GM12864 (cell line): ENCODE results near the gene MYH7.

Source experiments
- DNase-seq: peaks from one replicate; pipeline ENCODE4 v3.0.0-alpha.2; 2011; ENCODE audit warnings: low read depth
- H3K4me3 ChIP-seq: 2 replicates; pipeline ENCODE4 v1.5.1; 2011; ENCODE audit warnings: mild to moderate bottlenecking, low read depth, low read length, control low read depth
- CTCF ChIP-seq: IDR thresholded peaks from 2 replicates; pipeline ENCODE4 v1.5.1; 2011; ENCODE audit warnings: low read depth, mild to moderate bottlenecking, moderate library complexity, low read length, control low read depth, inconsistent platforms; ENCODE audit errors: missing control alignments

Gene MYH7

GRCh38 chr14:23365036-23365731 lies 70.3 kb downstream of the MYH7 start, which contains the start of gene EFS:
TSS of gene EFS (minus strand) at chr14:23365172. CDS start at chr14:23365025, 147 bp downstream.
- no peak for TF ChIP-seq CTCF
- H3K4me3 ChIP-seq: no peak within 1 kb of the TSS
- no peak for DNase-seq

GRCh38 chr14:23364164-23365035 lies 71.1 kb downstream of the MYH7 start:
- TF ChIP-seq CTCF: no peak
- no peak for DNase-seq
- no peak overlapping the region for H3K4me3 ChIP-seq
